Measurements from ENCODE around the gene VTA1. TPM values are rescaled to one million over a fixed set of nuclear protein-coding genes. Genes with fewer than 3 reads are reported as not detected.

VTA1 gene
- total RNA-seq, 1 donor from 2014 or later = 65.3 TPM

DNA sequence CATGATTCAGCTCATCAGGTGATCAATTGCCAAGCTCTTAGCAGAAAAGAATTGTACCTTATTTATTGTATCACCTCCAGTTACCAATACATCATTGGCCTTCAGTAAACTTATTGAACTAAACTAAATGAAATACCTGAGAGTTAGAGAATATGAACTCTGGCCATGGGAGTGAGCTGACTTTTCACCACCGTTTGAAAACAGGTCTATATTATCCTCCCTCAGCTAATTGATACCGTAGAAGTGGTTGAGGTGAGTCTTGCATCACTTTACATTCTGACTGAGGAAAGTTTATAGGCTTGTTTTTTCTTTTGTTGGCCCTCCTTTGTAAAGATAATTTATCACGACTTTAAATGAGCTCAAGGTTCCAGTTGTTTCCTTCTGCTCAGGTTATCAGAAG, 102.2 kb downstream of the VTA1 start:
- Mint-ChIP-seq H3K9me3 (ENCODE audit: unreplicated experiment) (peaks cover 5% of the 10 kb centered on the region), H3K27me3 (ENCODE audit: low read depth, unreplicated experiment) (no peaks in the 10 kb centered on the region), H3K36me3 (ENCODE audit: low read depth, unreplicated experiment) (no peaks in the 10 kb centered on the region), H3K4me1 (ENCODE audit: low read depth, unreplicated experiment) (no peaks in the 10 kb centered on the region), H3K4me3 (ENCODE audit: unreplicated experiment) (no peak overlapping the region), H3K27ac (ENCODE audit: unreplicated experiment) (no peak overlapping the region)
- TF ChIP-seq CTCF (IDR thresholded peaks at IDR 0.05; ENCODE audit: insufficient read depth, low read depth, low read length) = no peak
- TF ChIP-seq EZH2 (IDR thresholded peaks at IDR 0.05; ENCODE audit: insufficient read depth, low read length) = no peak
- Histone ChIP-seq H3K4me1 (ENCODE audit: insufficient read depth, low read length) (no peaks in the 10 kb centered on the region), H3K79me2 (ENCODE audit: insufficient read depth, low read length) (no peaks in the 10 kb centered on the region), H2AFZ (ENCODE audit: low read depth, low read length) (no peak overlapping the region), H3K4me3 (ENCODE audit: insufficient read depth, low read depth, low read length) (no peak overlapping the region), H3K36me3 (ENCODE audit: insufficient read depth, low read length) (no peaks in the 10 kb centered on the region), H3K27ac (ENCODE audit: low read depth, low read length) (no peak overlapping the region), H3K4me2 (ENCODE audit: low read length) (no peak overlapping the region), H4K20me1 (ENCODE audit: insufficient read depth, low read length) (no peaks in the 10 kb centered on the region), H3K9ac (ENCODE audit: low read length) (no peak overlapping the region), H3K9me3 (ENCODE audit: insufficient read depth, low read depth, low read length) (no peaks in the 10 kb centered on the region), H3K27me3 (ENCODE audit: insufficient read depth, low read length) (no peaks in the 10 kb centered on the region)
- DNase-seq (ENCODE audit: low read depth) (no peak), FAIRE-seq (no peak)

- no peaks in the 10 kb centered on the region for H3K36me3 ChIP-seq (ENCODE audit: insufficient read depth, low read length)
- Mint-ChIP-seq H3K4me3 (ENCODE audit: unreplicated experiment) (no peak overlapping the region), H3K36me3 (ENCODE audit: low read depth, unreplicated experiment) (no peaks in the 10 kb centered on the region), H3K9me3 (ENCODE audit: unreplicated experiment) (peaks cover 7% of the 10 kb centered on the region), H3K27ac (ENCODE audit: unreplicated experiment) (no peak overlapping the region), H3K27me3 (ENCODE audit: low read depth, unreplicated experiment) (no peaks in the 10 kb centered on the region), H3K4me1 (ENCODE audit: low read depth, unreplicated experiment) (no peaks in the 10 kb centered on the region)
- no peaks in the 10 kb centered on the region for H3K79me2 ChIP-seq (ENCODE audit: insufficient read depth, low read length)
- H3K9ac ChIP-seq (ENCODE audit: low read length) = no peak overlapping the region
- FAIRE-seq = no peak
- no peak overlapping the region for H3K4me3 ChIP-seq (ENCODE audit: insufficient read depth, low read depth, low read length)
- H3K4me2 ChIP-seq (ENCODE audit: low read length) = no peak overlapping the region
- no peak overlapping the region for H3K27ac ChIP-seq (ENCODE audit: low read depth, low read length)
- H3K4me1 ChIP-seq (ENCODE audit: insufficient read depth, low read length) = no peaks in the 10 kb centered on the region
- TF ChIP-seq EZH2 (IDR thresholded peaks at IDR 0.05; ENCODE audit: insufficient read depth, low read length) = no peak
- no peak for TF ChIP-seq CTCF (IDR thresholded peaks at IDR 0.05; ENCODE audit: insufficient read depth, low read depth, low read length)
- no peaks in the 10 kb centered on the region for H3K9me3 ChIP-seq (ENCODE audit: insufficient read depth, low read depth, low read length)
- no peak for DNase-seq (ENCODE audit: low read depth)
- no peaks in the 10 kb centered on the region for H3K27me3 ChIP-seq (ENCODE audit: insufficient read depth, low read length)
- no peak overlapping the region for H2AFZ ChIP-seq (ENCODE audit: low read depth, low read length)
- H4K20me1 ChIP-seq (ENCODE audit: insufficient read depth, low read length) = no peaks in the 10 kb centered on the region
These were observed 104.9 kb downstream of the VTA1 start for GRCh38 chr6:142251930-142252445.

- Histone ChIP-seq H3K4me2 (ENCODE audit: low read length) (no peak overlapping the region), H3K27ac (ENCODE audit: low read depth, low read length) (no peak overlapping the region), H4K20me1 (ENCODE audit: insufficient read depth, low read length) (no peaks in the 10 kb centered on the region), H3K4me3 (ENCODE audit: insufficient read depth, low read depth, low read length) (no peak overlapping the region), H3K9ac (ENCODE audit: low read length) (no peak overlapping the region), H3K9me3 (ENCODE audit: insufficient read depth, low read depth, low read length) (no peaks in the 10 kb centered on the region), H3K36me3 (ENCODE audit: insufficient read depth, low read length) (no peaks in the 10 kb centered on the region), H3K4me1 (ENCODE audit: insufficient read depth, low read length) (no peaks in the 10 kb centered on the region), H3K27me3 (ENCODE audit: insufficient read depth, low read length) (no peaks in the 10 kb centered on the region), H3K79me2 (ENCODE audit: insufficient read depth, low read length) (no peaks in the 10 kb centered on the region), H2AFZ (ENCODE audit: low read depth, low read length) (no peak overlapping the region)
- H3K27ac Mint-ChIP-seq (ENCODE audit: unreplicated experiment) = no peak overlapping the region
- H3K4me1 Mint-ChIP-seq (ENCODE audit: low read depth, unreplicated experiment) = no peaks in the 10 kb centered on the region
- no peaks in the 10 kb centered on the region for H3K27me3 Mint-ChIP-seq (ENCODE audit: low read depth, unreplicated experiment)
- H3K9me3 Mint-ChIP-seq (ENCODE audit: unreplicated experiment) = peaks cover 7% of the 10 kb centered on the region
- no peak for FAIRE-seq
- H3K36me3 Mint-ChIP-seq (ENCODE audit: low read depth, unreplicated experiment) = no peaks in the 10 kb centered on the region
- no peak for DNase-seq (ENCODE audit: low read depth)
- TF ChIP-seq CTCF (IDR thresholded peaks at IDR 0.05; ENCODE audit: insufficient read depth, low read depth, low read length) (no peak), EZH2 (IDR thresholded peaks at IDR 0.05; ENCODE audit: insufficient read depth, low read length) (no peak)
- no peak overlapping the region for H3K4me3 Mint-ChIP-seq (ENCODE audit: unreplicated experiment)
These were observed 107.5 kb downstream of the VTA1 start for GRCh38 chr6:142254513-142254912.
